Mucosa of descending colon (tissue), 3 donors: ENCODE results near the gene CDH4. TPM values are rescaled to one million over a fixed set of nuclear protein-coding genes. Genes with fewer than 3 reads are reported as not detected.

Experiments
- ATAC-seq: fragments of 200-7000 bp; cut with Tn5 transposase; one replicate; pipeline ENCODE4 v1.9.1; 2020; ENCODE audit warnings: mild to moderate bottlenecking, moderate library complexity
- DNase-seq, 3 donors: peaks; one replicate each; pipeline ENCODE4 v3.0.0-alpha.2; 2020
- H3K36me3 ChIP-seq: fragments of 200-600 bp; one replicate; pipeline ENCODE4 v1.8.0; 2021; ENCODE audit warnings: low read depth, mild to moderate bottlenecking
- H3K4me1 ChIP-seq: fragments of 200-600 bp; one replicate; pipeline ENCODE4 v1.8.0; 2021; ENCODE audit warnings: low read depth, mild to moderate bottlenecking
- H3K4me3 ChIP-seq: fragments of 200-600 bp; one replicate; pipeline ENCODE4 v1.8.0; 2021; ENCODE audit warnings: mild to moderate bottlenecking
- H3K9me3 ChIP-seq: fragments of 200-600 bp; one replicate; pipeline ENCODE4 v1.8.0; 2021; ENCODE audit warnings: mild to moderate bottlenecking
- intact Hi-C, 2 donors: fragments of 100-400 bp; cut with DNase I in 1 of 2; cut with micrococcal nuclease in 1 of 2; formaldehyde crosslinking; loops; one replicate each; pipeline versions ENCODE4 v1.11.0 to v1.11.1; 2022; cut with DNase I, micrococcal nuclease
- total RNA-seq, 3 donors: library from RNA; stranded (reverse); fragmentation: NEBNext Ultra II Directional in 2 of 3; extraction: Animal tissue kit (Norgen Biotek cat#: 25700) in 2 of 3; gene quantifications; one replicate each; pipeline versions ENCODE4 v1.2.1 to v1.2.4, GENCODE V29; 2021 to 2023
- TF ChIP-seq, protein P1 (sequence below): fragments of 200-600 bp; IDR thresholded peaks from one replicate; pipeline ENCODE4 v1.8.0; 2022; ENCODE audit warnings: antibody characterized with exemption, mild to moderate bottlenecking
- donor health status: DM: no; HTN: no; CAD: no; lungs with moderate emphysema.
- donor health status: DM: no; HTN: no; CAD: no.
- donor health status: DM: no; HTN: yes; CAD: no.

Gene CDH4
- total RNA-seq, 3 donors from 2014 or later = 0.16 TPM; not detected in 2

DNA sequence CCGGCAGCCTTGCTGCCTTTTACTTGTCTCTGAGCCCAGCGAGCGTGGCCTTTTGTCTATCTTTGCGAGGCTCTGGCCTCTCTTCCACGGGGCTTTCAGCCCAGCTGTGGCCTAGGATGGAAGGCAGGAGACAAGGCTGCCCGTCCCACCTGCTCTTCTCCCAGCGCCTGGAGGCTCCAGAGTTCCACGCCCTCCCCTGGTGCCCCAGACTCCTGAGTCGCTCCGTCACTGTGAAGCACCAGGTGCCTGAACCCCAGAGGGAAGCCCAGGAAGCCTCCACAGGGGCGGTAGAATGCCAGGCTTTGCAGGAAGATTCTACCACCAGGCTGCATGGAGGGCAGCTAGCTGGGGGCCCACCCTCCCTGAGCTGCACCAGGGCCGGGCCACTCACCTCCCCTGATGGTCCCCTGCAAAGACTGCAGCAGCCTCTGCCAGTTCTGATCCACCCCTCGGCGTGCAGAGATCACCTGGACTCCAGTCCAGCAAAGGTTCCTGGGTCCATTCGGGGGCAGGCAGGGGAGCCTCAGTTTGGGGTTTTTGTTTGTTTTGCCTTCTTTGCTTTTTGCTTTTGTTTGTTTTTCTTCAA, 384.6 kb downstream of the CDH4 start:
- TF ChIP-seq, protein P1, sequence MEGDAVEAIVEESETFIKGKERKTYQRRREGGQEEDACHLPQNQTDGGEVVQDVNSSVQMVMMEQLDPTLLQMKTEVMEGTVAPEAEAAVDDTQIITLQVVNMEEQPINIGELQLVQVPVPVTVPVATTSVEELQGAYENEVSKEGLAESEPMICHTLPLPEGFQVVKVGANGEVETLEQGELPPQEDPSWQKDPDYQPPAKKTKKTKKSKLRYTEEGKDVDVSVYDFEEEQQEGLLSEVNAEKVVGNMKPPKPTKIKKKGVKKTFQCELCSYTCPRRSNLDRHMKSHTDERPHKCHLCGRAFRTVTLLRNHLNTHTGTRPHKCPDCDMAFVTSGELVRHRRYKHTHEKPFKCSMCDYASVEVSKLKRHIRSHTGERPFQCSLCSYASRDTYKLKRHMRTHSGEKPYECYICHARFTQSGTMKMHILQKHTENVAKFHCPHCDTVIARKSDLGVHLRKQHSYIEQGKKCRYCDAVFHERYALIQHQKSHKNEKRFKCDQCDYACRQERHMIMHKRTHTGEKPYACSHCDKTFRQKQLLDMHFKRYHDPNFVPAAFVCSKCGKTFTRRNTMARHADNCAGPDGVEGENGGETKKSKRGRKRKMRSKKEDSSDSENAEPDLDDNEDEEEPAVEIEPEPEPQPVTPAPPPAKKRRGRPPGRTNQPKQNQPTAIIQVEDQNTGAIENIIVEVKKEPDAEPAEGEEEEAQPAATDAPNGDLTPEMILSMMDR = no peak
- intact Hi-C loops = no loop called here
- no peak for ATAC-seq
- Histone ChIP-seq H3K4me1 (no peaks in the 10 kb centered on the region), H3K9me3 (no peaks in the 10 kb centered on the region), H3K36me3 (no peaks in the 10 kb centered on the region), H3K4me3 (no peak overlapping the region)
- no peak for DNase-seq

DNA sequence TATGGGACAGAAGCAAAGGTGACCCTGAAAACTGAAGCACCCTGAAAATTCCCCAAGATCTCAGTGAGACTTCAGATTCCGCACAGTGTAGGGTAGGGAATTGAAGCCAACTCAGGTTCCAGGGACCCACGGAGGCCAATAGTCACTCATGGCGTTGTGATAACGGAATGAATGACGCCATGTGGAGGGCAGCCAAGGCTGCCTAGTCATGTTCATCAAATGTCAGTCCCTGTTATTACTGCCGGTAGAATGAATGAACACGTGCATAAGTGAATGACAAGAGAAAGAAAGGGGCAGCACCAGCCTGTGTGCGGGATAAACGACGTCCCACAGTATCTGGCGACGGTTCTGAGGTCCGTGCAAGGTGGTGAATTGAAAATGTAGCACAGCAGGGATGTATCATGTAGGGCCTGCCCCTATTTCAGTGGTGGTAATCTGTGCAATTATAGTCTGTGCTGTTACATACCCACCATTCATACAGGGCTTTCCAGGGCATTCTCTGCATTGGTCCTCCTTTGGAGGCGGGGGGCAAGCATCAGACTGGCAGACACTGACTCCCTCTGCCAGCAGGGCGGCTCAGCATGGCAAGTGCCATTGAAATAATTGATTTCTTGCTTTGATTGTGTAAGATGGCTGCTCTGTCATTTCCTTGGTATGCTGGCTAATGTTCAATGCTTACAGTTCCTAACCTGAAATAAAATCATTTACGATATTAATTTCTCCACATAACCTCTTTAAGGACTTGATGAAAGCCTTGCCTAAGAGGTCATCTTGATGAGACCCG, 386.9 kb downstream of the CDH4 start:
- Histone ChIP-seq H3K36me3 (no peaks in the 10 kb centered on the region), H3K9me3 (no peaks in the 10 kb centered on the region), H3K4me1 (no peaks in the 10 kb centered on the region), H3K4me3 (no peak overlapping the region)
- ATAC-seq = no peak
- no peak for DNase-seq
- TF ChIP-seq, protein P1 = no peak
- intact Hi-C loops = no loop called here

DNA sequence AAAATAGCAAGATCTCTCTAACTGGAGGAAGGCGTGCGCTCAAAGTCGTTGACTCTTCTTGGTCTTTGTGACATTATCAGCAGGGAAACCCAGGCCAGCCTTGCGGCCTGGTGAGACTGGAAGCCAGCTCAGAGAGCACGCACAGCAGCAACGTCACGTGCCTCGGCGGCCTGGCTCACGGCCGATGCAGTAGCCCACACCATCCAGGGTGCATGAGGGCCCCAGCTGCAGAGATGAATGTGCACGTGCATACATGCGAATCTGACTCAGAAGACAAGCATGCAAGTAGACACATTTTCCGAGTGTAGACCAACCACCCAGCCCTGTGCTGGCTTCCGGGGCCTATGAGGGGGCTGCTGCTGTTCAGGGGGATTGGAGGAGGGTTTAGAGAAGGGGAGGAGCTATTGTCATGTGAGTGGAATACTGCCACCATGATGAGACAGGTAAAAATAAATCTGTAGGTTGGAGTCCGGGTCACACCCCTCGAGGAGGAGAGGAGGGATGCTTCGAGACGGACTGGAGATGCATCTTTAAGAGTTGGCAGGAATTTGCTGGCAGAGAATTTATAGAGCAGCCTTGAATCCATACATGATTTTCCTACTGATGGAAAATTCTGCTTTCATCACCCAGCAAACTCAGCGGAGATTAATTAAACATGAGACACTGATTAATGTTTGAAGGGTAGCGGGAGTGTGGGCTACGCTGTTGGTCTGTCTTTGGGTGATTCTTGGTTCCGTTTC, 388.2 kb downstream of the CDH4 start:
- Histone ChIP-seq H3K4me3 (no peak overlapping the region), H3K4me1 (no peaks in the 10 kb centered on the region), H3K9me3 (no peaks in the 10 kb centered on the region), H3K36me3 (no peaks in the 10 kb centered on the region)
- TF ChIP-seq, protein P1 = no peak
- DNase-seq = no peak
- ATAC-seq = no peak
- intact Hi-C loops = no loop called here

DNA sequence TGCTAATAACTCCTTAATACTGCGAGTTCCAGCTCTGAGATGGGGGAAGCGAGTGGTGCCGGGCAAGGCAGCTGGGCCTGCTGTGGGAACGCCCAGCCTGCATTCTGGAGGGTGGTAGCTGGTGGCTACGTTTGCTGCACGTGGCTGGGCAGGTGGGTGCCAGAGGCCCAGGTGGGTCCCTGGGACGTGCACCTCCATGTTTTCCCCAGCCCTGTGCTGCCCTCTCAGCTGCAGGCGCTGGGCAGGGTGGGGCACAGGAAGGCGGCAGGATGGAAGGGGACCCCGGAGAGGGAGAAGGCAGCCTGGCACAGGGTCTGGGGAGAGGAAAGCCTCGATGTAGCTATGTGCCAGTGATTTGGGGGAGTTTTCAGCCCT, 388.8 kb downstream of the CDH4 start:
- TF ChIP-seq, protein P1 = no peak
- DNase-seq (no peak), ATAC-seq (no peak)
- Histone ChIP-seq H3K4me1 (no peaks in the 10 kb centered on the region), H3K36me3 (no peaks in the 10 kb centered on the region), H3K4me3 (no peak overlapping the region), H3K9me3 (no peaks in the 10 kb centered on the region)
- intact Hi-C loops = no loop called here

DNA sequence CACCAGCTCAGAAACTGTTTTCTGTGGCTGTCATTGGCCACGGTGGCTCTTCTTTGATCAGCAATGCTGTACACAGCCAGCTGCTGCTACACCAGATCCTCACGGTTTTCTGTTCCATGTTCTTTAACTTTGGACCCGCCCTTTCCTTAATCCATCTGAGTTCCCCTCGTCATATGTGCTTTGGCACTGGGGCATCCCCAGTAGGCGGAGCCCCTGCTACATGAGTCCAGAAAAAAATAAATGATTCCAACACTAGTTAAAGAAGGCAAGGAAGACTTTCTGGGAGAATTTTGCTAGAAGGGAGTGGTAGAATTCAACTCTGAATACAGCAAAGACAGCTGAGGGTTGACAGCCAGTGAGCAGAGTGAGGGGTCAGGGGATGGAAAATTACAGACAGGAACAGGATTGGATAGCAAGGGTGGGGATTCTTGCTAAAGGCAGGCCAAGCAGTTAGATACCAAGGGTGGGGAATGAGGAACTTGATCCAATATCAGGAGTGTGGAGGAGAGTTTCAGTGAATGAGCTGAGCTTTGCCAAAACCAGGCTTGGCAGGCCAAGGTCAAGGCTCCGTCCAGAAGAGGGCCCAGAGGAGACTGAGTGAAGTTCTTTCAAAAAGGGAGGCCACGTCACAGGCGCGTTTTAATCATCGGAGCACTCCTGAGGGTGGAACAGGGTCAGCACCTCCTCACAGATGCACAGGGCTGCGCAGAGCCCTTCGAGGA, 391.8 kb downstream of the CDH4 start:
- DNase-seq (no peak), ATAC-seq (no peak)

More for the DNA sequence above, 391.8 kb downstream of the CDH4 start:
- TF ChIP-seq, protein P1 = no peak
- Histone ChIP-seq H3K4me1 (no peaks in the 10 kb centered on the region), H3K4me3 (no peak overlapping the region), H3K36me3 (no peaks in the 10 kb centered on the region), H3K9me3 (no peaks in the 10 kb centered on the region)
- intact Hi-C loops = no loop called here
